Measurements from ENCODE around the gene RNF141.

RNF141 gene

GRCh38 chr11:10522921-10523320, 18.1 kb downstream of the RNF141 start:
- no peak for DNase-seq (ENCODE audit: low read depth)

- DNase-seq (ENCODE audit: low read depth) = no peak
Observed at GRCh38 chr11:10522276-10522675, 18.7 kb downstream of the RNF141 start.

GRCh38 chr11:10520562-10520961, 20.4 kb downstream of the RNF141 start:
- DNase-seq (ENCODE audit: low read depth) = no peak

- DNase-seq (ENCODE audit: low read depth) = no peak
Observed at GRCh38 chr11:10519630-10520029, 21.4 kb downstream of the RNF141 start.

GRCh38 chr11:10518891-10519290, 22.1 kb downstream of the RNF141 start:
- DNase-seq (ENCODE audit: low read depth) = no peak

- DNase-seq (ENCODE audit: low read depth) = no peak
Observed at GRCh38 chr11:10518123-10518522, 22.9 kb downstream of the RNF141 start.

- no peak for DNase-seq (ENCODE audit: low read depth)
Observed at GRCh38 chr11:10515418-10515817, 25.6 kb downstream of the RNF141 start.

GRCh38 chr11:10514709-10515108, 26.3 kb downstream of the RNF141 start:
- DNase-seq (ENCODE audit: low read depth) = no peak

- no peak for DNase-seq (ENCODE audit: low read depth)
Observed at GRCh38 chr11:10514202-10514601, 26.8 kb downstream of the RNF141 start.

- no peak for DNase-seq (ENCODE audit: low read depth)
Observed at GRCh38 chr11:10511181-10511621, 29.8 kb downstream of the RNF141 start.

- DNase-seq (ENCODE audit: low read depth) = no peak
Observed at GRCh38 chr11:10506008-10506370, 35.0 kb downstream of the RNF141 start.

GRCh38 chr11:10505278-10506007, 35.5 kb downstream of the RNF141 start:
- DNase-seq (ENCODE audit: low read depth) = no peak

GRCh38 chr11:10504490-10504889, 36.5 kb downstream of the RNF141 start:
- no peak for DNase-seq (ENCODE audit: low read depth)

- no peak for DNase-seq (ENCODE audit: low read depth)
Observed at GRCh38 chr11:10503777-10504480, 37.1 kb downstream of the RNF141 start.

GRCh38 chr11:10503221-10503620, 37.8 kb downstream of the RNF141 start:
- DNase-seq (ENCODE audit: low read depth) = no peak

- no peak for DNase-seq (ENCODE audit: low read depth)
Observed at GRCh38 chr11:10502770-10503169, 38.2 kb downstream of the RNF141 start.

GRCh38 chr11:10502065-10502680, 38.8 kb downstream of the RNF141 start:
- DNase-seq (ENCODE audit: low read depth) = no peak

- no peak for DNase-seq (ENCODE audit: low read depth)
Observed at GRCh38 chr11:10500757-10501684, 40.0 kb downstream of the RNF141 start.

- DNase-seq (ENCODE audit: low read depth) = no peak
Observed at GRCh38 chr11:10499874-10500601, 40.9 kb downstream of the RNF141 start.

GRCh38 chr11:10499452-10499851, 41.5 kb downstream of the RNF141 start:
- no peak for DNase-seq (ENCODE audit: low read depth)

Measured in non-pigmented ciliary epithelial cell (primary cell).